Calu3 (cell line): Measurements from ENCODE around the gene PBX4. TPM values are rescaled to one million over a fixed set of nuclear protein-coding genes. Genes with fewer than 3 reads are reported as not detected.

Experiments used
- BruUV-seq: library from RNA; stranded (reverse); fragments of 400-500 nt; replicated peaks from 2 replicates; lab custom pipeline; 2021; lab: Mats Ljungman, UMichigan
- CTCF ChIA-PET: fragments of 300-600 bp; sonication (Branson Sonifier 250); formaldehyde crosslinking; loops from one replicate; lab custom pipeline; 2022; ENCODE audit warnings: antibody characterized with exemption; lab: Charles Lee
- DNase-seq: peaks from one replicate; pipeline ENCODE4 v3.0.0; 2022
- H3K27ac Mint-ChIP-seq: one replicate; pipeline ENCODE4 v1.8.0; 2022; ENCODE audit warnings: mixed read lengths; ENCODE audit not compliant: unreplicated experiment
- H3K27me3 Mint-ChIP-seq: one replicate; pipeline ENCODE4 v1.8.0; 2022; ENCODE audit warnings: mixed read lengths; ENCODE audit not compliant: unreplicated experiment
- H3K36me3 Mint-ChIP-seq: one replicate; pipeline ENCODE4 v1.8.0; 2022; ENCODE audit warnings: mild to moderate bottlenecking, moderate library complexity, mixed read lengths; ENCODE audit not compliant: insufficient read depth, unreplicated experiment
- H3K4me1 Mint-ChIP-seq: one replicate; pipeline ENCODE4 v1.8.0; 2022; ENCODE audit warnings: mild to moderate bottlenecking, low read depth, mixed read lengths; ENCODE audit not compliant: unreplicated experiment
- H3K4me3 Mint-ChIP-seq: one replicate; pipeline ENCODE4 v1.8.0; 2022; ENCODE audit warnings: mild to moderate bottlenecking, low read depth, moderate library complexity, mixed read lengths; ENCODE audit not compliant: unreplicated experiment
- H3K9me3 Mint-ChIP-seq: one replicate; pipeline ENCODE4 v1.8.0; 2022; ENCODE audit warnings: low read depth, mixed read lengths; ENCODE audit not compliant: unreplicated experiment
- intact Hi-C: fragments of 100-400 bp; cut with micrococcal nuclease; formaldehyde crosslinking; loops from one replicate; pipeline ENCODE4 v1.10.0; 2022; ENCODE audit not compliant: unreplicated experiment
- total RNA-seq: library from RNA; stranded (reverse); gene quantifications from 2 replicates; pipeline ENCODE4 v1.2.3, GENCODE V29; 2022
- TF ChIP-seq, protein P1 (sequence below): fragments of 200-600 bp; IDR thresholded peaks from one replicate; pipeline ENCODE4 v1.8.0; 2022; ENCODE audit warnings: antibody characterized with exemption; ENCODE audit not compliant: unreplicated experiment

PBX4 gene
- total RNA-seq, 1 experiment from 2014 or later: 6.0 TPM

DNA sequence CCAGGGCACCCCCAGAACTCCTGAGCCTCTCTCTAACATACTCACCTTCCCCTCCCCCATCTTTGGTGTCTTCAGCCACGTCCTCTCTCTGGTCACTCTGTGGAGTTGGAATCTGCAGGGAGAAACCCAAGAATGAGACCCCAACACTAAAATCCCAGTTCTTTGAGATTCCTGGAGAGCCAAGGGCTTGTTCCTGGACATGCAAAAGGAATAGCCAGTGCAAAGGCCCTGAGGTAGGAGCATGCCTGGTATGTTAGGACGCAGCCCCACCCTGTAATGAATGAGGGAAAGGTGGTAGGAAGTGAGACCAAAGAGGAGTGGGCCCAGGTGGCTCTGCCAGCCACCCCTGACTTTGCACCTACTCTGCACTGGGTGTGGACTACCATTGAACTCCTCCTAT is 11.9 kb upstream of the PBX4 start:
- no peaks in the 10 kb centered on the region for H3K27me3 Mint-ChIP-seq

DNA sequence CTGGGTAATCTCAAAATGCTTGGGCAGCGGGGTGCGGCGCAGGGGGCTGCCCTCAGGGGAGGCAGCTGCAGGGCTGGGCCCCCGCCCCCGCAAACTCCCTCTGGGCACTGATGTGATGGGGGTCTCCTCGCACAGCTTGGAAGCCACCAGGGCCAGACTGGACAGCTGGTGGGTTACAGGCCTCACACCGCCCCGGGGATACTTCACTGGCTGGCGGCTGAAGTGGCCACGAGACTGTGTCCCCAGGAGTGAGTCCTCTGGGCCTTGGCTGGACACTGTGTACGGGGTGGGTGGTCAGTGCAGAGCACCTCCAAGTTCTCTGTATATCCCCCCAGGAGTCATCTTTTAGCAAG is 11.6 kb upstream of the PBX4 start:
- Mint-ChIP-seq H3K27ac (no peak overlapping the region), H3K36me3 (peaks cover 50% of the 10 kb centered on the region), H3K9me3 (no peaks in the 10 kb centered on the region), H3K4me3 (no peak overlapping the region), H3K4me1 (peaks cover 11% of the 10 kb centered on the region), H3K27me3 (no peaks in the 10 kb centered on the region)
- TF ChIP-seq, protein P1, sequence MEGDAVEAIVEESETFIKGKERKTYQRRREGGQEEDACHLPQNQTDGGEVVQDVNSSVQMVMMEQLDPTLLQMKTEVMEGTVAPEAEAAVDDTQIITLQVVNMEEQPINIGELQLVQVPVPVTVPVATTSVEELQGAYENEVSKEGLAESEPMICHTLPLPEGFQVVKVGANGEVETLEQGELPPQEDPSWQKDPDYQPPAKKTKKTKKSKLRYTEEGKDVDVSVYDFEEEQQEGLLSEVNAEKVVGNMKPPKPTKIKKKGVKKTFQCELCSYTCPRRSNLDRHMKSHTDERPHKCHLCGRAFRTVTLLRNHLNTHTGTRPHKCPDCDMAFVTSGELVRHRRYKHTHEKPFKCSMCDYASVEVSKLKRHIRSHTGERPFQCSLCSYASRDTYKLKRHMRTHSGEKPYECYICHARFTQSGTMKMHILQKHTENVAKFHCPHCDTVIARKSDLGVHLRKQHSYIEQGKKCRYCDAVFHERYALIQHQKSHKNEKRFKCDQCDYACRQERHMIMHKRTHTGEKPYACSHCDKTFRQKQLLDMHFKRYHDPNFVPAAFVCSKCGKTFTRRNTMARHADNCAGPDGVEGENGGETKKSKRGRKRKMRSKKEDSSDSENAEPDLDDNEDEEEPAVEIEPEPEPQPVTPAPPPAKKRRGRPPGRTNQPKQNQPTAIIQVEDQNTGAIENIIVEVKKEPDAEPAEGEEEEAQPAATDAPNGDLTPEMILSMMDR: no peak
- CTCF ChIA-PET: no interaction called here
- intact Hi-C loops: no loop called here
- DNase-seq: no peak
- no TSS peak for BruUV-seq

More for the DNA sequence above, 11.9 kb upstream of the PBX4 start:
- intact Hi-C loops: no loop called here
- Mint-ChIP-seq H3K36me3 (peaks cover 50% of the 10 kb centered on the region), H3K4me3 (no peak overlapping the region), H3K27ac (no peak overlapping the region), H3K4me1 (peaks cover 11% of the 10 kb centered on the region), H3K9me3 (no peaks in the 10 kb centered on the region)
- CTCF ChIA-PET: no interaction called here
- no TSS peak for BruUV-seq
- DNase-seq: no peak
- TF ChIP-seq, protein P1: no peak

DNA sequence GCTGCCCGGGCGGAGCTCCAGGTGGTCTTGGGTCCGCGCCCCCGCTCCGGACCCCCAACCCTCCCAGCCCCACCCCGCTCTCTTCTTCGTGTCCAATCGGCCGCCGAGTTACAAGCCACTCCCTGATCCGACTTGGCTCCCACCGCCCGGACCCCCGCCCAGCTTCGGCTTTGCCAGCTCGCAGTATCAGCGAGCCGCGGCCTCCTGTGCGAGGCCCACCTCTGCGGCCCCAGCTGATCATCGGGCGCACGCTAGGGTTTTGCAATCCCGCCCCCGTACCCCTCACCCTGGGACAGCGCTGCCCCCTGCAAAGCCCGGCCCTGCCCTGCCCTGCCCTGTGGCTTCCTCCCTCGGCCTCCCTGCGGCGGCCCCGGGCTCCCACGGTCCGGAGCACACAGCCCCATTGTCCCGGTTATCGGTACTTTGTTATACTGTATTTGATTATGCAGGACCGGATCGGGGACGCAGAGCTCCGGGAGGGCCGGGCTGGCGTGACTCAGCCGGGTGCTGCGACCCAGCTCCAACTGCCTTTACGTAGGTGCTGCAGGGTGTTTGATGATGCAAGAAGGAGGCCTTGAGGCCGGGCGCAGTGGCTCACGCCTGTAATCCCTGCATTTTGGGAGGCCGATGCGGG is 10.1 kb upstream of the PBX4 start:
- H3K27me3 Mint-ChIP-seq: no peaks in the 10 kb centered on the region
- TF ChIP-seq, protein P1: no peak
- no TSS peak for BruUV-seq
- H3K4me3 Mint-ChIP-seq: peak overlapping the region; percentile 83
- H3K27ac Mint-ChIP-seq: peak overlapping the region; percentile 88
- H3K9me3 Mint-ChIP-seq: no peaks in the 10 kb centered on the region
- intact Hi-C loops: no loop called here
- CTCF ChIA-PET: interaction anchor here (0.6 to 1.0 kb wide), 3 partner anchors 15 to 469 kb away, joined by 3 to 5 read pairs (median 4); partner anchors contain the start of gene GMIP
- H3K4me1 Mint-ChIP-seq: peaks cover 11% of the 10 kb centered on the region
- peaks cover 48% of the 10 kb centered on the region for H3K36me3 Mint-ChIP-seq
- peak; percentile 83 for DNase-seq

DNA sequence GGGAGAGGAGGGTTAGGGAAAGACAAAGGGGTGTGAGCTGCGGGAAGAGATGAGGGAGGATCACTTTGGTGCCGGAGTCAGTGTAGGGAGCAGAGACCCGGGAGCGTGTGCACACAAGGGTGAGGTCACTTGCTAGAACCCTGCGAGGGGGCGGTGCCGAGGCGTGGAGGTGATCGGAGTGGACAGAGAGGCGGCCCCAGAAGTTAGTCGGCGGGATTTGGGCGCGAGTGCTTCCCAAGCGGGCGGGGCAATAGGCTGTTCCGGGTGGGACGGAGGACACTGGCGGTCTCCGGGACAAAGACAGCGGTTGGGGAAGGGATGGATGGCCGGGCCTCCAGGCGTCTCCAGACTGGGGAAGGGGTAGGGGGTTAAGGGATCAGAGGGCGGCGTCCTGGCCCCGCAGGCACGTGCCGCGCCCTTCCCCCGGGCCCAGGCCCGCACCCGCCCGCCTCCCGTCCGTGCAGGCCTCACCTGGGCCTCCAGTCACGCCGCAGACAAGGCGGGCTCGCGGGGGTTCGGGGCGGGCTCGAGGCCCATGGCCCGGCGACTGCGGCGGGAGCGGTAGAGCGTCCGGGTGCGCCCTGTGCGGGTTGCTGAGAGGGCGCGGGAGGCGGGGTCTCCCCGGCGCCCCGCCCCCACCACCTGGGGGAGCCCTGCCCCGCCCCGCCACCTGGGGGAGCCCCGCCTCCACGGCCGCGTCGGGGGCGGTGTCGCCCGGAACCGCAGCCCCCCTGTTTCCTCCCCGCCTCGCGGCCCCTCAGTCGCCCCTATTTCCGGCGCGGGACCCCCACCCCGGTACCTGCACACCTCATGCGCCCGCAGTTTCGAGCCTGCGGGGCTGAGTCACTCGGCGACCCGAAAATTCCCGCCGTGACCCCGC is 9.4 kb upstream of the PBX4 start, which contains the start of gene LPAR2:
LPAR2 (minus strand) TSS at position 600 of the 880 bp plus-strand sequence. CDS start 945 bp downstream, outside the sequence.
- Mint-ChIP-seq H3K4me1 (peaks cover 11% of the 10 kb centered on the region), H3K9me3 (no peaks in the 10 kb centered on the region), H3K27ac (peak within 1 kb of the TSS; percentile 91), H3K36me3 (peaks cover 46% of the 10 kb centered on the region), H3K27me3 (no peaks in the 10 kb centered on the region), H3K4me3 (peak within 1 kb of the TSS; percentile 83)
- TF ChIP-seq, protein P1: no peak
- no TSS peak for BruUV-seq
- CTCF ChIA-PET: interaction anchor here (0.5 kb wide), 1 partner anchor 55 kb away, joined by 3 read pairs; no protein-coding TSS in a partner anchor
- DNase-seq: peak; percentile 76
- intact Hi-C loops: no loop called here
